ENCODE data around the gene SDCCAG8.

- TF ChIP-seq CTCF (IDR thresholded peaks at IDR 0.05; ENCODE audit: insufficient read depth, low read depth, low read length), result no peak
- no peak for TF ChIP-seq EZH2 (IDR thresholded peaks at IDR 0.05; ENCODE audit: insufficient read depth, low read length)
Observed at GRCh38 chr1:243244432-243244841, 11.4 kb upstream of the SDCCAG8 start.

Data from astrocyte (in vitro differentiated cells and primary cell).